ENCODE data around the gene SOX3.

DNA sequence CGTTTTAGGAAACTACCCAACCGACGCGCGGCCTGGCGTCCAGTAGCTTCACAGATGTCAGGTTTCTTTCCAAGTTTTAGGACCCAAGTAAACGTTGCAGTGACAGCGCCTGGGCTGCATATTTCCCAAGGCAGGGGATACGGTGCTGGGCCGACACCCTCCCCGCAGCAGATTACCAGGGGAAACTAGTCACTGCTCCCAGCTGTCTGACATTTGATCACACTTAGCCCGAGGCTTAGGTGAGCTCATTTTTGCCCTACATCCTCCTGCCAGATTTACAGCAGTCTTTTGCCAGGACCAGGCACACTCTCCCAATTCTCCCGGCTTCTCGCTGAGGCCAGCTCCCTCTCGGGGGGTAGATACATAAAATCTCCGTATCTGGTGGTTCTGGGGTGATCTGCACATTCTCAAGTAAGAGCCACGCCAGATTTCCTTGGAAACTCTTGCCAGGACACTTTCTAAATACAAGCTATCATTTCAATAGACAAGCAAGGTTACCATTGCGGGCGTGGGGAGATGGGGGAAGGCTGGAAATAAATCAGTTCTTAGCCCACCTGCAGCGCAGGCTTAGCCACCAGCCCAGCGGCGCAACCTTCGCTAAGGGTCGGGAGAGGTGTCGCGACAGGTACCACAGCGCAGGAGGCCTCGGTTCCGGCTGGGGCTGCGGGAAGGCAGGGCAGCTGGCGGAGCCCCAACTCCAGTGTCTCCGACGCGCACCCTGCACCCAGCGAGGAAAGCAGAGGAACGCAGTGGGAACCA lies 2.5 kb upstream of the SOX3 start:
- TF ChIP-seq, protein P1, sequence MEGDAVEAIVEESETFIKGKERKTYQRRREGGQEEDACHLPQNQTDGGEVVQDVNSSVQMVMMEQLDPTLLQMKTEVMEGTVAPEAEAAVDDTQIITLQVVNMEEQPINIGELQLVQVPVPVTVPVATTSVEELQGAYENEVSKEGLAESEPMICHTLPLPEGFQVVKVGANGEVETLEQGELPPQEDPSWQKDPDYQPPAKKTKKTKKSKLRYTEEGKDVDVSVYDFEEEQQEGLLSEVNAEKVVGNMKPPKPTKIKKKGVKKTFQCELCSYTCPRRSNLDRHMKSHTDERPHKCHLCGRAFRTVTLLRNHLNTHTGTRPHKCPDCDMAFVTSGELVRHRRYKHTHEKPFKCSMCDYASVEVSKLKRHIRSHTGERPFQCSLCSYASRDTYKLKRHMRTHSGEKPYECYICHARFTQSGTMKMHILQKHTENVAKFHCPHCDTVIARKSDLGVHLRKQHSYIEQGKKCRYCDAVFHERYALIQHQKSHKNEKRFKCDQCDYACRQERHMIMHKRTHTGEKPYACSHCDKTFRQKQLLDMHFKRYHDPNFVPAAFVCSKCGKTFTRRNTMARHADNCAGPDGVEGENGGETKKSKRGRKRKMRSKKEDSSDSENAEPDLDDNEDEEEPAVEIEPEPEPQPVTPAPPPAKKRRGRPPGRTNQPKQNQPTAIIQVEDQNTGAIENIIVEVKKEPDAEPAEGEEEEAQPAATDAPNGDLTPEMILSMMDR (IDR thresholded peaks at IDR 0.05 in 4 of 5, conservative IDR thresholded peaks at IDR 0.05 in 1 of 5) = no peak
- TF ChIP-seq POLR2A (IDR thresholded peaks at IDR 0.05) = no peak
